Erythroblast (primary cell): ENCODE data around the gene NMNAT2.

Experiments used
- GATA1 ChIP-seq: IDR thresholded peaks from 2 replicates; pipeline ENCODE4 v1.6.1; 2011; ENCODE audit warnings: low read depth, mild to moderate bottlenecking, control low read depth, low read length, moderate library complexity
- POLR2A ChIP-seq: IDR thresholded peaks from 2 replicates; pipeline ENCODE4 v1.6.1; 2011; ENCODE audit warnings: mild to moderate bottlenecking, low read length

GRCh38 chr1:183246436-183246835 is 171.7 kb downstream of the NMNAT2 start:
- TF ChIP-seq POLR2A (no peak), GATA1 (no peak)
